HepG2 (cell line): ENCODE results near the gene SKI. TPM values are rescaled to one million over a fixed set of nuclear protein-coding genes. Genes with fewer than 3 reads are reported as not detected.

Experiments used
- ADNP ChIP-seq: sonication (generic); formaldehyde crosslinking; IDR thresholded peaks from 2 replicates; pipeline ENCODE4 v1.4.0; 2020; ENCODE audit warnings: missing genetic modification reagents
- ATM ChIP-seq: fragments of 450-650 bp; IDR thresholded peaks from 2 replicates; pipeline ENCODE4 v1.7.1; 2017; ENCODE audit warnings: mild to moderate bottlenecking, borderline replicate concordance
- CHD2 ChIP-seq: IDR thresholded peaks from 2 replicates; pipeline ENCODE4 v1.6.1; 2011; ENCODE audit warnings: low read depth, low read length, improper control_type of control experiment
- HOXA3 ChIP-seq: sonication (generic); formaldehyde crosslinking; IDR thresholded peaks from 2 replicates; pipeline ENCODE4 v1.5.0; 2020; ENCODE audit warnings: missing genetic modification reagents
- KLF16 ChIP-seq, 2 experiments: sonication (generic) in 1 of 2; formaldehyde crosslinking in 1 of 2; IDR thresholded peaks; 2 replicates each; pipeline versions ENCODE4 v1.6.1 to v1.8.0; 2016 to 2023; ENCODE audit warnings: missing genetic modification reagents in 2 of 2, missing compliant biosample characterization in 1 of 2
- MBD4 ChIP-seq: IDR thresholded peaks from 2 replicates; pipeline ENCODE4 v1.6.1; 2012; ENCODE audit warnings: low read length, inconsistent platforms, borderline replicate concordance
- MTF1 ChIP-seq: sonication (generic); formaldehyde crosslinking; IDR thresholded peaks from 2 replicates; pipeline ENCODE4 v1.5.0; 2020; ENCODE audit warnings: missing genetic modification reagents
- NFKBIZ ChIP-seq: IDR thresholded peaks from 2 replicates; pipeline ENCODE4 v1.6.1; 2018; ENCODE audit warnings: missing genetic modification reagents, missing compliant biosample characterization
- SIX1 ChIP-seq: sonication (generic); formaldehyde crosslinking; IDR thresholded peaks from 2 replicates; pipeline ENCODE4 v1.4.0; 2020; ENCODE audit warnings: missing genetic modification reagents, borderline replicate concordance
- SP2 ChIP-seq: sonication (generic); formaldehyde crosslinking; IDR thresholded peaks from 2 replicates; pipeline ENCODE4 v1.5.1; 2020; ENCODE audit warnings: mild to moderate bottlenecking, missing genetic modification reagents
- STAT5B ChIP-seq: sonication (generic); formaldehyde crosslinking; IDR thresholded peaks from 2 replicates; pipeline ENCODE4 v1.4.0; 2020; ENCODE audit warnings: missing genetic modification reagents
- ZNF12 ChIP-seq: sonication (generic); formaldehyde crosslinking; IDR thresholded peaks from 2 replicates; pipeline ENCODE4 v1.5.0; 2020; ENCODE audit warnings: missing genetic modification reagents
- ZNF577 ChIP-seq: sonication (generic); formaldehyde crosslinking; IDR thresholded peaks from 2 replicates; pipeline ENCODE4 v1.4.0; 2020; ENCODE audit warnings: mild to moderate bottlenecking, low read depth, missing genetic modification reagents, borderline replicate concordance
- polyA plus RNA-seq, 8 experiments: library from polyadenylated mRNA; depleted of rRNA in 3 of 8; stranded (reverse) in 7 of 8; unstranded in 1 of 8; fragments of >200 nt; fragmentation: Illumina TruSeq in 4 of 8; extraction: Trizol in 4 of 8; gene quantifications; 2 replicates each; pipeline versions ENCODE4 v1.2.1 to v1.2.3, GENCODE V29; 2011 to 2016; ENCODE audit warnings: low read depth in 4 of 8, missing spikeins in 1 of 8, mixed read lengths in 1 of 8; ENCODE audit not compliant: insufficient read depth in 1 of 8
- total RNA-seq, 5 experiments: library from RNA; depleted of rRNA; stranded (reverse); fragments of >200 nt; fragmentation: Illumina TruSeq; extraction: Trizol; gene quantifications; 2 replicates each; pipeline ENCODE4 v1.2.3, GENCODE V29; 2016; ENCODE audit warnings: low read depth in 1 of 5
- TF ChIP-seq, protein P1 (sequence below): sonication (generic); formaldehyde crosslinking; IDR thresholded peaks from 2 replicates; pipeline ENCODE4 v1.8.1; 2023; ENCODE audit warnings: mild to moderate bottlenecking, missing genetic modification reagents
- TF ChIP-seq, protein P2 (sequence below): sonication (generic); formaldehyde crosslinking; IDR thresholded peaks from 2 replicates; pipeline ENCODE4 v1.5.0; 2020; ENCODE audit warnings: missing genetic modification reagents
- TF ChIP-seq, protein P3 (sequence below), 2 experiments: sonication (generic) in 1 of 2; formaldehyde crosslinking in 1 of 2; IDR thresholded peaks; 2 replicates each; pipeline versions ENCODE4 v1.6.1 to v1.9.0; 2014 to 2022; ENCODE audit warnings: antibody characterized with exemption in 1 of 2, borderline replicate concordance in 1 of 2, inconsistent platforms in 1 of 2, low read depth in 1 of 2, missing genetic modification reagents in 1 of 2
- TF ChIP-seq, protein P4 (sequence below): sonication (generic); formaldehyde crosslinking; IDR thresholded peaks from 2 replicates; pipeline ENCODE4 v1.8.0; 2022; ENCODE audit warnings: missing genetic modification reagents, mild to moderate bottlenecking, inconsistent platforms, borderline replicate concordance
- TF ChIP-seq, protein P5 (sequence below): sonication (generic); formaldehyde crosslinking; IDR thresholded peaks from 2 replicates; pipeline ENCODE4 v1.8.0; 2022; ENCODE audit warnings: low read depth, missing genetic modification reagents

Gene SKI
- total and polyA plus RNA-seq, 2 of the 13 experiments (the other 11 are each of a cell fraction or from before 2014, with no cell fraction given), result 4.7 to 6.9 TPM

DNA sequence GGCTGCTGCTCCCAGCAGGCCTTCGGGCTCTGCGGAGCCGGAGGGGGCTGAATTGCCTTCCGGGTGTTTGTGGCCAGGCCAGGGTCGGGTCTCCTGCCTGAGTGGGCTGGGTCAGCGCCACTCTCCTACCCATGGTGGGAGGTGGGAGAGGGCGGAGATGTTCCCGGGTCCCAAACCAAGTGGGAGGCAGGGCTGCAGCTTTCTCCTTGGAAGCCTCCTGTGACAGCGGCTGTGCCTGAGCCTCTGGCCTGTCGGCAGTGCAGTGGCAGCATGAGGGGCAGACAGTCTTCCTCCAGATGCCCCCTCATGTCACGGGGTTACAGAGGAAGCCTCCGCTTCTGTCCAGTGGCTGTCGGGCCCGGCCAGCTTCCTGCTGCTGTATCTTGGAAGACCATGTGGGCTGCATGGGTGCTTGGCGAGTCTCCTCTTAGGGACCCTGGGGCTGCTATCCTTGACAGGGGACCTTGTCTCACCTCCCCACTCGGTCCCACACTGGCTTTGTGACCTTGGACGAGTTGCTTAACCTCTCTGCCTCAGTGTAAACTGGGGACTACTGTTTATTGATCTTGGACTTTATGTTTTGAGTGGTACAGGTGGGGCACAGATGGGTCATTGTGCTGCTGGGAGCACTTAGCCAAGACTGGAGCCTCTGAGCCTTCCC lies 4.3 kb downstream of the SKI start (continued):
- TF ChIP-seq, protein P1, sequence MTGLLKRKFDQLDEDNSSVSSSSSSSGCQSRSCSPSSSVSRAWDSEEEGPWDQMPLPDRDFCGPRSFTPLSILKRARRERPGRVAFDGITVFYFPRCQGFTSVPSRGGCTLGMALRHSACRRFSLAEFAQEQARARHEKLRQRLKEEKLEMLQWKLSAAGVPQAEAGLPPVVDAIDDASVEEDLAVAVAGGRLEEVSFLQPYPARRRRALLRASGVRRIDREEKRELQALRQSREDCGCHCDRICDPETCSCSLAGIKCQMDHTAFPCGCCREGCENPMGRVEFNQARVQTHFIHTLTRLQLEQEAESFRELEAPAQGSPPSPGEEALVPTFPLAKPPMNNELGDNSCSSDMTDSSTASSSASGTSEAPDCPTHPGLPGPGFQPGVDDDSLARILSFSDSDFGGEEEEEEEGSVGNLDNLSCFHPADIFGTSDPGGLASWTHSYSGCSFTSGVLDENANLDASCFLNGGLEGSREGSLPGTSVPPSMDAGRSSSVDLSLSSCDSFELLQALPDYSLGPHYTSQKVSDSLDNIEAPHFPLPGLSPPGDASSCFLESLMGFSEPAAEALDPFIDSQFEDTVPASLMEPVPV (CRISPR knock-in tag), result no peak
- no peak for TF ChIP-seq ATM
- TF ChIP-seq STAT5B (CRISPR knock-in tag), result no peak
- no peak for TF ChIP-seq MBD4
- TF ChIP-seq NFKBIZ (CRISPR knock-in tag), result peak; percentile 65; the same call in 1 of the 2 replicates
- TF ChIP-seq, protein P2, sequence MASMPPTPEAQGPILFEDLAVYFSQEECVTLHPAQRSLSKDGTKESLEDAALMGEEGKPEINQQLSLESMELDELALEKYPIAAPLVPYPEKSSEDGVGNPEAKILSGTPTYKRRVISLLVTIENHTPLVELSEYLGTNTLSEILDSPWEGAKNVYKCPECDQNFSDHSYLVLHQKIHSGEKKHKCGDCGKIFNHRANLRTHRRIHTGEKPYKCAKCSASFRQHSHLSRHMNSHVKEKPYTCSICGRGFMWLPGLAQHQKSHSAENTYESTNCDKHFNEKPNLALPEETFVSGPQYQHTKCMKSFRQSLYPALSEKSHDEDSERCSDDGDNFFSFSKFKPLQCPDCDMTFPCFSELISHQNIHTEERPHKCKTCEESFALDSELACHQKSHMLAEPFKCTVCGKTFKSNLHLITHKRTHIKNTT, result no peak
- TF ChIP-seq ADNP (CRISPR knock-in tag), result no peak
- TF ChIP-seq, protein P3, sequence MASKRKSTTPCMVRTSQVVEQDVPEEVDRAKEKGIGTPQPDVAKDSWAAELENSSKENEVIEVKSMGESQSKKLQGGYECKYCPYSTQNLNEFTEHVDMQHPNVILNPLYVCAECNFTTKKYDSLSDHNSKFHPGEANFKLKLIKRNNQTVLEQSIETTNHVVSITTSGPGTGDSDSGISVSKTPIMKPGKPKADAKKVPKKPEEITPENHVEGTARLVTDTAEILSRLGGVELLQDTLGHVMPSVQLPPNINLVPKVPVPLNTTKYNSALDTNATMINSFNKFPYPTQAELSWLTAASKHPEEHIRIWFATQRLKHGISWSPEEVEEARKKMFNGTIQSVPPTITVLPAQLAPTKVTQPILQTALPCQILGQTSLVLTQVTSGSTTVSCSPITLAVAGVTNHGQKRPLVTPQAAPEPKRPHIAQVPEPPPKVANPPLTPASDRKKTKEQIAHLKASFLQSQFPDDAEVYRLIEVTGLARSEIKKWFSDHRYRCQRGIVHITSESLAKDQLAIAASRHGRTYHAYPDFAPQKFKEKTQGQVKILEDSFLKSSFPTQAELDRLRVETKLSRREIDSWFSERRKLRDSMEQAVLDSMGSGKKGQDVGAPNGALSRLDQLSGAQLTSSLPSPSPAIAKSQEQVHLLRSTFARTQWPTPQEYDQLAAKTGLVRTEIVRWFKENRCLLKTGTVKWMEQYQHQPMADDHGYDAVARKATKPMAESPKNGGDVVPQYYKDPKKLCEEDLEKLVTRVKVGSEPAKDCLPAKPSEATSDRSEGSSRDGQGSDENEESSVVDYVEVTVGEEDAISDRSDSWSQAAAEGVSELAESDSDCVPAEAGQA (IDR thresholded peaks at IDR 0.05; ENCODE audit: low read depth), result no peak
- TF ChIP-seq, protein P3 (CRISPR knock-in tag; IDR thresholded peaks at IDR 0.05; ENCODE audit: borderline replicate concordance), result no peak
- TF ChIP-seq KLF16 (CRISPR knock-in tag; IDR thresholded peaks at IDR 0.05), result peak; percentile 71 to 79; a peak in 1 of 4 replicates
- TF ChIP-seq ZNF577, result 0 out of 2 replicates have a peak, but pooled peaks have one; percentile 38
- peak; percentile 66 for TF ChIP-seq HOXA3
- TF ChIP-seq, protein P4, sequence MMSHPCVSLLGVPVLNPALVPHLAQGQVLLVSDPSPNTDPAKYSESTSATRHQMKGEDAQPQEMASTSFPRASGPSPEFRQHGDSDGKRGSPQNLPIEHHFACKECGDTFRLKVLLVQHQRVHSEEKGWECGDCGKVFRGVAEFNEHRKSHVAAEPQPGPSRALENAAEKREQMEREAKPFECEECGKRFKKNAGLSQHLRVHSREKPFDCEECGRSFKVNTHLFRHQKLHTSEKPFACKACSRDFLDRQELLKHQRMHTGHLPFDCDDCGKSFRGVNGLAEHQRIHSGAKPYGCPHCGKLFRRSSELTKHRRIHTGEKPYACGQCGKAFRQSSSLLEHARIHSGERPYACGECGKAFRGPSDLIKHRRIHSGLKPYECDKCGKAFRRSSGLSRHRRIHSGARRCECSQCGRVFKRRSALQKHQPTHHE, result no peak
- TF ChIP-seq ZNF12 (CRISPR knock-in tag), result no peak
- TF ChIP-seq MTF1 (CRISPR knock-in tag), result no peak
- no peak for TF ChIP-seq SP2 (CRISPR knock-in tag)
- TF ChIP-seq, protein P5, sequence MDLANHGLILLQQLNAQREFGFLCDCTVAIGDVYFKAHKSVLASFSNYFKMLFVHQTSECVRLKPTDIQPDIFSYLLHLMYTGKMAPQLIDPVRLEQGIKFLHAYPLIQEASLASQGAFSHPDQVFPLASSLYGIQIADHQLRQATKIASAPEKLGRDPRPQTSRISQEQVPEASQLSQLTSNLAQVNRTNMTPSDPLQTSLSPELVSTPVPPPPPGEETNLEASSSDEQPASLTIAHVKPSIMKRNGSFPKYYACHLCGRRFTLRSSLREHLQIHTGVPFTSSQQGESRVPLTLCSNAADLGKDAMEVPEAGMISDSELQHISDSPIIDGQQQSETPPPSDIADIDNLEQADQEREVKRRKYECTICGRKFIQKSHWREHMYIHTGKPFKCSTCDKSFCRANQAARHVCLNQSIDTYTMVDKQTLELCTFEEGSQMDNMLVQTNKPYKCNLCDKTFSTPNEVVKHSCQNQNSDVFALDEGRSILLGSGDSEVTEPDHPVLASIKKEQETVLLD (CRISPR knock-in tag), result no peak
- TF ChIP-seq CHD2, result no peak
- TF ChIP-seq SIX1 (CRISPR knock-in tag), result no peak
